ENCODE results near the gene PATL1. TPM values are rescaled to one million over a fixed set of nuclear protein-coding genes. Genes with fewer than 3 reads are reported as not detected.

Gene PATL1
- total and polyA plus RNA-seq, 2 of the 8 experiments (the other 6 are each of a cell fraction or from before 2014, with no cell fraction given), result 30.4 to 33.4 TPM

DNA sequence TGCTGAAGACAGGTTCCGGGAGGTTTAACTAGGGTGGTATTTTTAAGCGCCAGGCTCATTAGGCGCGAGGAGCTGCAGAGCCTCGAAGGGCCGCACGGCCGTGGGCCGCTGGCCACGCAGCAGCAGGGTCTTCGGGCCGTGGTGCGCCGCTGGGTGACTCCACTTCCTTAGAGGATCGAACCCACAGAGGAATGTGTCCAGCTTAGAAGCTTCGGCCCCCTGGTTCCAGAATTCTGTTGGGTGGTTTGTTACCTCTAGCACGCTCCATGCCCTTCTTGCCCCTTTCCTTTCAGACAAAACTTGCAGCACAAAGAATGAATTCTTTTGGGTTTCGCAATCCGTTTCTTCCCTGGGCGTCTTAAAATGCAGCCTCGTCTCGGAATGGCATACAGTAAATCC is 773 bp upstream of the PATL1 start:
- H3K27me3 ChIP-seq (replicated peaks in 1 of 4; ENCODE audit: control insufficient read depth in 3 of 4, extremely low read depth in 1 of 4, insufficient read depth in 3 of 4, low read length in 3 of 4), result no peaks in the 10 kb centered on the region
- peak overlapping the region; percentile 88; the same call in 1 of the 2 replicates for H3K27ac ChIP-seq (ENCODE audit: low read depth, low read length)
- H2BK5ac ChIP-seq (ENCODE audit: low read depth, low read length), result peak overlapping the region; percentile 88
- H2BK120ac ChIP-seq (replicated peaks; ENCODE audit: low read depth, low read length), result no peak overlapping the region
- H3K23ac ChIP-seq (ENCODE audit: insufficient read length), result no peak overlapping the region
- H2AFZ ChIP-seq (ENCODE audit: low read length), result peak overlapping the region; percentile 65; the same call in 1 of the 2 replicates
- no peak overlapping the region for H3K4ac ChIP-seq (replicated peaks; ENCODE audit: insufficient read length, low read depth, low read length)
- peaks cover 3% of the 10 kb centered on the region for H3K23me2 ChIP-seq (ENCODE audit: low read depth, low read length)
- H3K18ac ChIP-seq (ENCODE audit: extremely low read depth, low read length), result no peak overlapping the region
- H3K79me1 ChIP-seq (ENCODE audit: low read depth, low read length), result no peaks in the 10 kb centered on the region
- H3K36me3 ChIP-seq (ENCODE audit: control insufficient read depth in 2 of 4, insufficient read depth in 4 of 4, low read length in 3 of 4), result peaks cover 3 to 21% (median 11%) of the 10 kb centered on the region in 4 experiments; a peak in 6 of 8 replicates
- H3K9ac ChIP-seq (replicated peaks in 1 of 4; ENCODE audit: extremely low read depth in 1 of 4, low read depth in 3 of 4, low read length in 3 of 4), result peak overlapping the region; percentile 66 to 89 (median 86)
- H3K79me2 ChIP-seq (ENCODE audit: control insufficient read depth in 1 of 2, insufficient read depth in 2 of 2, low read length in 2 of 2), result peaks cover 0 to 14% of the 10 kb centered on the region in 2 experiments; a peak in 2 of 4 replicates
- 0 out of 2 replicates have a peak overlapping the region, but pooled peaks have one; percentile 35 for H2BK15ac ChIP-seq (ENCODE audit: low read length)
- peaks cover 1 to 3% of the 10 kb centered on the region in 2 experiments for H4K20me1 ChIP-seq (replicated peaks in 1 of 2; ENCODE audit: control insufficient read depth in 1 of 2, insufficient read depth in 2 of 2, low read length in 2 of 2)
- FAIRE-seq (no peak), DNase-seq (ENCODE audit: low read depth in 1 of 2, low spot score in 2 of 2) (peak in 1 of 2 experiments; percentile 63)
- H3K4me1 ChIP-seq (replicated peaks in 1 of 4; ENCODE audit: control insufficient read depth in 3 of 4, insufficient read depth in 4 of 4, low read length in 3 of 4), result peaks cover 0 to 8% (median 3%) of the 10 kb centered on the region in 4 experiments; a peak in 2 of 7 replicates
- no peaks in the 10 kb centered on the region for H3K9me3 ChIP-seq (ENCODE audit: insufficient read depth in 2 of 2, low read depth in 1 of 2, low read length in 1 of 2)
- CTCF ChIA-PET (ENCODE audit: partially characterized antibody), result interaction anchor here (1.9 to 2.6 kb wide), 2 partner anchors 11 to 41 kb away, joined by 4 to 8 read pairs; no protein-coding TSS in a partner anchor
- peak overlapping the region; percentile 13 for H3K56ac ChIP-seq (replicated peaks; ENCODE audit: insufficient read length, low read depth, low read length)
- H2BK20ac ChIP-seq (ENCODE audit: low read length), result no peak overlapping the region
- H4K91ac ChIP-seq (replicated peaks; ENCODE audit: insufficient read length, low read length), result peak overlapping the region; percentile 38
- no peak overlapping the region for H2AK5ac ChIP-seq (ENCODE audit: low read depth, low read length)
- POLR2A ChIA-PET (ENCODE audit: partially characterized antibody), result interaction anchor here (0.6 to 3.7 kb wide), 16 partner anchors 10 to 140 kb away, joined by 3 to 16 read pairs (median 4); partner anchors contain the start of genes MRPL16, OSBP and STX3
- peak overlapping the region; percentile 72 to 83 (median 79) for H3K4me3 ChIP-seq (ENCODE audit: extremely low read depth in 1 of 4, insufficient read depth in 2 of 4, low read depth in 3 of 4, low read length in 4 of 4)
- peak overlapping the region; percentile 29; the same call in 1 of the 2 replicates for H2BK12ac ChIP-seq (ENCODE audit: low read depth, low read length)
- H3K14ac ChIP-seq (ENCODE audit: insufficient read length), result no peak overlapping the region
- 7% methylated on average over 22 of the region's 22 CpGs; no CpG with 5 or more reads in 1 of the 2 experiments for WGBS, 2 experiments (ENCODE audit: extremely low coverage in 1 of 2, insufficient coverage in 1 of 2, insufficient read length in 1 of 2, insufficient replicate concordance in 2 of 2, low coverage in 1 of 2, low lambda C conversion rate in 2 of 2, missing lambda C conversion rate in 1 of 2)
- peak overlapping the region; percentile 68 to 70 for H3K4me2 ChIP-seq (ENCODE audit: insufficient read depth in 1 of 2, low read depth in 2 of 2, low read length in 2 of 2)
- peak overlapping the region; percentile 70 for H4K5ac ChIP-seq (ENCODE audit: insufficient read length, low read depth, low read length)
- H4K8ac ChIP-seq (ENCODE audit: extremely low read depth, insufficient read depth, low read length), result peak overlapping the region; percentile 87; the same call in 1 of the 2 replicates
- TF ChIP-seq TAF7 (optimal IDR thresholded peaks at IDR 0.05; ENCODE audit: borderline replicate concordance, low read depth, low read length) (peak; percentile 21), KDM4A (IDR thresholded peaks at IDR 0.05; ENCODE audit: low read depth, low read length, severe bottlenecking) (peak; percentile 61), CEBPB (IDR thresholded peaks at IDR 0.05; ENCODE audit: low read depth, low read length) (peak; percentile 96), RBBP5 (IDR thresholded peaks at IDR 0.05; ENCODE audit: borderline replicate concordance, low read depth, low read length) (no peak; the same call in 1 of the 2 replicates), POLR2AphosphoS5 (IDR thresholded peaks at IDR 0.05; ENCODE audit: low read depth, low read length) (peak; percentile 78), HDAC2 (IDR thresholded peaks at IDR 0.05; ENCODE audit: borderline replicate concordance in 1 of 2, low read depth in 2 of 2, low read length in 2 of 2) (peak in 1 of 2 experiments; percentile 19; a peak in 1 of 4 replicates), RNF2 (IDR thresholded peaks at IDR 0.05; ENCODE audit: borderline replicate concordance, low read depth, low read length, missing control alignments, poor library complexity, severe bottlenecking) (no peak), E2F6 (IDR thresholded peaks at IDR 0.05) (peak; percentile 91), SAP30 (IDR thresholded peaks at IDR 0.05; ENCODE audit: insufficient read depth, insufficient replicate concordance, low read length) (no peak), POLR2A (IDR thresholded peaks at IDR 0.05; ENCODE audit: control extremely low read depth in 1 of 2, low read depth in 2 of 2, low read length in 2 of 2) (peak; percentile 33 to 54; a peak in 2 of 3 replicates), TAF1 (IDR thresholded peaks at IDR 0.05; ENCODE audit: low read depth, low read length) (peak; percentile 64)

Data from H1 (cell line).